ENCODE results near the gene VASN. TPM values are rescaled to one million over a fixed set of nuclear protein-coding genes. Genes with fewer than 3 reads are reported as not detected.

VASN gene
- total and polyA plus RNA-seq, 9 of the 15 experiments (the other 6 are each of a cell fraction or from before 2014, with no cell fraction given) = 0.01 to 2.5 (median 0.41) TPM; not detected in 1

DNA sequence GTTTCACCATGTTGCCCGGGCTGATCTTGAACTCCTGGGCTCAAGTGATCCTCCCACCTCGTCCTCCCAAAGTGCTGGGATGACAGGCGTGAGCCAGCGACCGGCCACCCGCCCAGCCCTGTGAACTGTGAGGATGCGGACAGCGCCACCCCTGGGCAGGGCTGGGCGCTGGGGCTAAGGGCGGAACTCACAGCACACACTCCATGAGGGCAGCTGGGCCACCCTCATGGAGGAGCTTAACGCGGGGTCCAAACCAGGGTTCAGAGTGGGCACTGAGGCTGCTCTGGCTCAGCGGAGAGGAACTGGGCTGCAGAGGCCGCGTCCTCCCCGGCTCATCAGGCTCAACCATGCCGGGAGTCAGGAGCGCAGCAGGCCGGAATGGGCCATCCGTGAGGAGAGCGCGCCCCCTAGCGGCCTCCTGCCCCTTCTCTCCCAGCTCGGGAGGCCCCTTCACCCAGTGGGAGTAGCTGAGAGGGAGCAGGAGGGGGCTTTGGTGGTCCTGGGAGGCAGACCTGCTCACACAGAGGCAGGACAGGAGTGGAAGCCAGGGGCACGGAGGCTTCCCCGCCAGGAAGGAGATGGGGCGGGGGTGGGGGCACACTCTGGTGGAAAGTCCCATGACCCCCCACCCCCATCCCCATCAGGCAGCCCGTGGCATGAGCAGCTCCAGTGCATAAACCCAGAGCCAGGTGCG lies 30.9 kb downstream of the VASN start (continued):
- TF ChIP-seq, protein P1, sequence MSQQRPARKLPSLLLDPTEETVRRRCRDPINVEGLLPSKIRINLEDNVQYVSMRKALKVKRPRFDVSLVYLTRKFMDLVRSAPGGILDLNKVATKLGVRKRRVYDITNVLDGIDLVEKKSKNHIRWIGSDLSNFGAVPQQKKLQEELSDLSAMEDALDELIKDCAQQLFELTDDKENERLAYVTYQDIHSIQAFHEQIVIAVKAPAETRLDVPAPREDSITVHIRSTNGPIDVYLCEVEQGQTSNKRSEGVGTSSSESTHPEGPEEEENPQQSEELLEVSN (IDR thresholded peaks at IDR 0.05; ENCODE audit: borderline replicate concordance in 1 of 2, extremely low read depth in 1 of 2, insufficient read depth in 1 of 2, insufficient read length in 1 of 2, low read depth in 1 of 2, low read length in 1 of 2, poor library complexity in 1 of 2, severe bottlenecking in 1 of 2) = peak in 1 of 2 experiments; percentile 27
- TF ChIP-seq CBX3 (IDR thresholded peaks at IDR 0.05; ENCODE audit: borderline replicate concordance in 1 of 2, low read length in 2 of 2) (peak in 1 of 2 experiments; percentile 64; a peak in 2 of 3 replicates), ZNF511 (CRISPR knock-in tag; IDR thresholded peaks at IDR 0.05) (no peak), SMARCE1 (IDR thresholded peaks at IDR 0.05) (0 out of 2 replicates have a peak, but pooled peaks have one; percentile 44), DDX20 (tag; IDR thresholded peaks at IDR 0.05; ENCODE audit: low read depth) (no peak), NFRKB (IDR thresholded peaks at IDR 0.05; ENCODE audit: low read depth) (no peak), ETV1 (tag; conservative IDR thresholded peaks at IDR 0.05; ENCODE audit: low read depth) (no peak), RERE (CRISPR knock-in tag; IDR thresholded peaks at IDR 0.05; ENCODE audit: borderline replicate concordance) (no peak), PHF21A (IDR thresholded peaks at IDR 0.05; ENCODE audit: borderline replicate concordance, low read depth) (no peak)
- TF ChIP-seq, protein P2, sequence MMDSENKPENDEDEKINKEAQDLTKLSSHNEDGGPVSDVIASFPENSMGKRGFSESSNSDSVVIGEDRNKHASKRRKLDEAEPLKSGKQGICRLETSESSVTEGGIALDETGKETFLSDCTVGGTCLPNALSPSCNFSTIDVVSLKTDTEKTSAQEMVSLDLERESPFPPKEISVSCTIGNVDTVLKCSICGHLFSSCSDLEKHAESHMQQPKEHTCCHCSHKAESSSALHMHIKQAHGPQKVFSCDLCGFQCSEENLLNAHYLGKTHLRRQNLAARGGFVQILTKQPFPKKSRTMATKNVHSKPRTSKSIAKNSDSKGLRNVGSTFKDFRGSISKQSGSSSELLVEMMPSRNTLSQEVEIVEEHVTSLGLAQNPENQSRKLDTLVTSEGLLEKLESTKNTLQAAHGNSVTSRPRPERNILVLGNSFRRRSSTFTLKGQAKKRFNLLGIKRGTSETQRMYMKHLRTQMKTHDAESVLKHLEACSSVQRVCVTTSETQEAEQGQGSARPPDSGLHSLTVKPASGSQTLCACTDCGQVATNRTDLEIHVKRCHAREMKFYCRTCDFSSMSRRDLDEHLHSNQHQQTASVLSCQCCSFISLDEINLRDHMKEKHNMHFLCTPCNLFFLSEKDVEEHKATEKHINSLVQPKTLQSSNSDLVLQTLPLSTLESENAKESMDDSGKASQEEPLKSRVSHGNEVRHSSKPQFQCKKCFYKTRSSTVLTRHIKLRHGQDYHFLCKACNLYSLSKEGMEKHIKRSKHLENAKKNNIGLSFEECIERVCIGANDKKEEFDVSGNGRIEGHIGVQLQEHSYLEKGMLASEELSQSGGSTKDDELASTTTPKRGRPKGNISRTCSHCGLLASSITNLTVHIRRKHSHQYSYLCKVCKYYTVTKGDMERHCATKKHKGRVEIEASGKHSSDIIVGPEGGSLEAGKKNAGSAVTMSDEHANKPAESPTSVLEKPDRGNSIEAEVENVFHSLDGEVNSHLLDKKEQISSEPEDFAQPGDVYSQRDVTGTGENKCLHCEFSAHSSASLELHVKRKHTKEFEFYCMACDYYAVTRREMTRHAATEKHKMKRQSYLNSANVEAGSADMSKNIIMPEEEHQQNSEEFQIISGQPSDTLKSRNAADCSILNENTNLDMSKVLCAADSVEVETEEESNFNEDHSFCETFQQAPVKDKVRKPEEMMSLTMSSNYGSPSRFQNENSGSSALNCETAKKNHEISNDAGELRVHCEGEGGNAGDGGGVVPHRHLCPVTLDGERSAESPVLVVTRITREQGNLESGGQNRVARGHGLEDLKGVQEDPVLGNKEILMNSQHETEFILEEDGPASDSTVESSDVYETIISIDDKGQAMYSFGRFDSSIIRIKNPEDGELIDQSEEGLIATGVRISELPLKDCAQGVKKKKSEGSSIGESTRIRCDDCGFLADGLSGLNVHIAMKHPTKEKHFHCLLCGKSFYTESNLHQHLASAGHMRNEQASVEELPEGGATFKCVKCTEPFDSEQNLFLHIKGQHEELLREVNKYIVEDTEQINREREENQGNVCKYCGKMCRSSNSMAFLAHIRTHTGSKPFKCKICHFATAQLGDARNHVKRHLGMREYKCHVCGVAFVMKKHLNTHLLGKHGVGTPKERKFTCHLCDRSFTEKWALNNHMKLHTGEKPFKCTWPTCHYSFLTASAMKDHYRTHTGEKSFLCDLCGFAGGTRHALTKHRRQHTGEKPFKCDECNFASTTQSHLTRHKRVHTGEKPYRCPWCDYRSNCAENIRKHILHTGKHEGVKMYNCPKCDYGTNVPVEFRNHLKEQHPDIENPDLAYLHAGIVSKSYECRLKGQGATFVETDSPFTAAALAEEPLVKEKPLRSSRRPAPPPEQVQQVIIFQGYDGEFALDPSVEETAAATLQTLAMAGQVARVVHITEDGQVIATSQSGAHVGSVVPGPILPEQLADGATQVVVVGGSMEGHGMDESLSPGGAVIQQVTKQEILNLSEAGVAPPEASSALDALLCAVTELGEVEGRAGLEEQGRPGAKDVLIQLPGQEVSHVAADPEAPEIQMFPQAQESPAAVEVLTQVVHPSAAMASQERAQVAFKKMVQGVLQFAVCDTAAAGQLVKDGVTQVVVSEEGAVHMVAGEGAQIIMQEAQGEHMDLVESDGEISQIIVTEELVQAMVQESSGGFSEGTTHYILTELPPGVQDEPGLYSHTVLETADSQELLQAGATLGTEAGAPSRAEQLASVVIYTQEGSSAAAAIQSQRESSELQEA (IDR thresholded peaks at IDR 0.05; ENCODE audit: low read depth) = no peak

Measured in K562 (cell line).